Fibroblast of the conjunctiva (primary cell): ENCODE measurements around the gene BDH1.
"Not testable (repeated sequence)": the region's sequence is repeated elsewhere in the genome, so short reads cannot be mapped to it uniquely, and the experiment has no call there.

ENCODE experiments used
- DNase-seq: peaks from one replicate; pipeline ENCODE4 v3.0.0-alpha.2; 2010; ENCODE audit warnings: low read depth

BDH1 gene

GRCh38 chr3:197555281-197556261 is at the start of gene BDH1:
Gene BDH1 (minus strand): TSS chr3:197555968. CDS start chr3:197546443, 9,525 bp downstream.
- no peak for DNase-seq

- no peak for DNase-seq
Observed at GRCh38 chr3:197603317-197603933, 47.7 kb upstream of the BDH1 start.

GRCh38 chr3:197602351-197602750 is 46.6 kb upstream of the BDH1 start:
- DNase-seq = not testable (repeated sequence)

- DNase-seq = not testable (repeated sequence)
Observed at GRCh38 chr3:197601566-197601840, 45.7 kb upstream of the BDH1 start.

- DNase-seq = no peak
Observed at GRCh38 chr3:197600796-197601565, 45.2 kb upstream of the BDH1 start.

- peak; percentile 71 for DNase-seq
Observed at GRCh38 chr3:197599089-197599765, 43.5 kb upstream of the BDH1 start.

- no peak for DNase-seq
Observed at GRCh38 chr3:197598404-197598980, 42.7 kb upstream of the BDH1 start.

GRCh38 chr3:197597335-197597734 is 41.6 kb upstream of the BDH1 start:
- DNase-seq = no peak

- no peak for DNase-seq
Observed at GRCh38 chr3:197595470-197596185, 39.9 kb upstream of the BDH1 start.

GRCh38 chr3:197593046-197593380 is 37.2 kb upstream of the BDH1 start:
- DNase-seq = no peak

- DNase-seq = no peak
Observed at GRCh38 chr3:197592361-197593045, 36.7 kb upstream of the BDH1 start.

- DNase-seq = no peak
Observed at GRCh38 chr3:197591816-197592215, 36.0 kb upstream of the BDH1 start.

GRCh38 chr3:197590313-197590962 is 34.7 kb upstream of the BDH1 start:
- DNase-seq = no peak

GRCh38 chr3:197589545-197589944 is 33.8 kb upstream of the BDH1 start:
- no peak for DNase-seq

GRCh38 chr3:197586768-197587167 is 31.0 kb upstream of the BDH1 start:
- DNase-seq = not testable (repeated sequence)

GRCh38 chr3:197586181-197586580 is 30.4 kb upstream of the BDH1 start:
- no peak for DNase-seq

GRCh38 chr3:197584733-197585132 is 29.0 kb upstream of the BDH1 start:
- no peak for DNase-seq

- no peak for DNase-seq
Observed at GRCh38 chr3:197583371-197583770, 27.6 kb upstream of the BDH1 start.

- no peak for DNase-seq
Observed at GRCh38 chr3:197580253-197580691, 24.5 kb upstream of the BDH1 start.

GRCh38 chr3:197578376-197578775 is 22.6 kb upstream of the BDH1 start:
- no peak for DNase-seq
